ENCODE data around the gene ADRB1.

The ADRB1 gene

GRCh38 chr10:114094795-114095194, 51.1 kb downstream of the ADRB1 start:
- no peak for DNase-seq (ENCODE audit: low spot score)

- DNase-seq (ENCODE audit: low spot score) = no peak
These were observed 52.1 kb downstream of the ADRB1 start for GRCh38 chr10:114095559-114096337.
